Measurements from ENCODE around the gene IMMP2L. TPM values are rescaled to one million over a fixed set of nuclear protein-coding genes. Genes with fewer than 3 reads are reported as not detected.
"Not testable (repeated sequence)": the region's sequence is repeated elsewhere in the genome, so short reads cannot be mapped to it uniquely, and the experiment has no call there.

The IMMP2L gene
- total RNA-seq, 1 donor from 2014 or later: 23.9 TPM

- DNase-seq: no peak
Measured at GRCh38 chr7:110718503-110719205, 843.6 kb downstream of the IMMP2L start.

DNA sequence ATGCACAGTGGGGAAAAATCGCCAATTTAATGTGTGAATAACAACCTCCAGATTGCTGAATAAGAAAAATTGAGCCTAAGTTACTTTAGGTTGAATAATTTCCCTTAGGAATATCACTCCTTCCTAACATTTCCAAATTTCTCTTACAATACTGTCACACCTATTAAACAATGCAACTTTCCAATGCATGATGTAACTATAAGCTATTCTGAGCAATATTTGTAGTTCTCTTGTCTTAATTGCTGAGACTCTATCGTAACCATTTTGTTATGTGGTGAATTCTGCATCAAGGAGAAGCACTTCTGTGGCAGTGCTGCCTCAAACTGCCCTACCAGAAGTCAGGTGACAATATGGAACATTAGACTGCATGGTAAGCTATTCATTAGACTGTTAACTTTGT is 858.1 kb downstream of the IMMP2L start:
- no peak for DNase-seq

GRCh38 chr7:110698576-110698975 is 863.7 kb downstream of the IMMP2L start:
- no peak for DNase-seq

GRCh38 chr7:110693344-110693743 is 868.9 kb downstream of the IMMP2L start:
- no peak for DNase-seq

DNA sequence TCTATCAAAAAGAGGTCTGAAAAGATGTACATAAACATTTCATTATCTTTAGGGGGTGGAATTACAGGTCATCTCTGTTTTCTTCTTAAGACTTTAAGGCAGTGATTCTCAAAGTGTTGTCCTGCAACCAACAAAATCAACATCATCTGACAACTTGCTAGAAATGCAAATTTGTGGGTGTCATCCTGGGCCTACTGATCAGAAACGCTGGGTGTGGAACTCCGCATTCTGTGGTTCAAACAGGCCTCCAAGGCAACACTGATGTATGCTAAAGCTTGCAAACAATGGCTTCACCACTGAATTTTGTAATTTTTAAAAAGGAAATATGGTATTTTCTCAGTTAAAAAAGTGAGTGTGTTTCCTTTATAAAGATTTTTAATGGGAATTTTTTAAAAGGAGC is 873.4 kb downstream of the IMMP2L start:
- DNase-seq: no peak

DNA sequence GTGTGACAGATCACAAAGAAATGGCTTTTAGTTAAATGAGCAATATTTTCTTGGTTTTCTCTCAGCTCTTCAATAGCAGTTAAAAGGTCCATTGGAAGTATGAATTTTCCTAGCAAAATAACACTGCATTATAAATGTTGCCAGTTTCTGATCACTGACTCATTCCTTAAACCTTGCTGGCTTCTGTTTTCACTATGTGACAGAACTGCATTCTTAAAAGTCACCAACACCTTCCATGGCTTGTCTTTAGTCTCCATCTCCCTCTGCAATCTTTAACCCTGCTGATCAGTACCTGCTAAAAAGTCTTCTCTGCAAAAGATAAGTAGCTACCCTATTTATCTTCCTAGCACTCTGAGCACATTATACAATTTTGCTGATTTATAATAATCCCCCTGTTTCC is 876.4 kb downstream of the IMMP2L start:
- DNase-seq: no peak

DNA sequence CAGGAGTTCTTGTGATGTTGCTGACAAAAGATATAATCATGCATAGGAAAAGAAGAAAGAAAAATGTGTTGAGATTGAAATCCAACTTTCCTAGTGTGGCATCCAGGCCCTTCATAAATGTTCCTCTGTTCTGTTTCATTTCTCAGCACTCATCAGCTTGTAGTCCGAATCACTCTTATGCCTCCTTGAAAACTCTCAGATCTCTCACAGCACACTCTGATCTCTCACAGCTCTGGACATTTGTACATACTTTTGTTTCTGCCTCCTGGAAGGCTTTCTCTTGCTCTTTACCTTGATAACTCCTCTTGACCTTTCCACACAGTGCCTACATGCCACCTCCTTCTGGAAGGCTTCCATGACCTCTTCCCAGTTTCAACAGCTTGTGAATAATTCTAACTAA is 880.4 kb downstream of the IMMP2L start:
- no peak for DNase-seq

GRCh38 chr7:110677405-110677804 is 884.9 kb downstream of the IMMP2L start:
- no peak for DNase-seq

- no peak for DNase-seq
Measured at GRCh38 chr7:110676785-110677184, 885.5 kb downstream of the IMMP2L start.

DNA sequence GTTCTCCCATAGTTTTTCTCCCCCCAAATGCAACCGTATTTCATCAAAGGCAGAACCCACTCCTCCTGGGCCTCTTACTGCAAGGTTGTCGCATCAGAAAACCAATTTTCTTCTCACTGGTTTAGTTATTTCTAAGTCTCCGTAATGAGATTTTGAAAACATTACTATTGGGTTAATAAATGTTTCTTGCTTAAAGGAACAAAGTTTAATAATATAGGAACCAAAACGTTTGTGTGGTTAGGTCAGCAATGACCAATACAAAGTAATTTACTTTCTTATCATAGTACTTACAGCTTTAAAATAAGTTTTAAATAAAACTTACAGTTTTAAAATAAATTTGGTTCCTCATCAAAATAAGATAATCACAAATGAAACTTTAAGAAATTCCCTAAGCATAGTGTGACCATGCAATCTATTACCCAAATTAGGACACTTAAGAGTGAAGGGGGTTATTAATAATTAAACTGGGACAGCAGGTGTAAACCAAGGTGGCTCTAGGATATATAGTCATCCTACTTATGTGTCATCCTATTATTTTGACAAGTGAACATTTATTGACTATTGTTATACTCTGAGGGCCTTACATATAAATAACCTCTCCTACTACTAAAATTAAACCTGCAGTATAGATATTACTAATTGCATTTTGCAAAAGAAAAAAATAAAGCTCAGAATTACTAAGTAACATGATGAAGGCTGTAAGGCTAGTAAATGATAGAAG is 886.7 kb downstream of the IMMP2L start:
- DNase-seq: no peak

GRCh38 chr7:110673148-110673547 is 889.1 kb downstream of the IMMP2L start:
- no peak for DNase-seq

GRCh38 chr7:110669410-110669809 is 892.9 kb downstream of the IMMP2L start:
- DNase-seq: no peak

- peak; percentile 60 for DNase-seq
Measured at GRCh38 chr7:110664803-110665202, 897.5 kb downstream of the IMMP2L start.

- DNase-seq: not testable (repeated sequence)
Measured at GRCh38 chr7:110660637-110661036, 901.7 kb downstream of the IMMP2L start.

GRCh38 chr7:110650328-110650727 is 912.0 kb downstream of the IMMP2L start:
- DNase-seq: no peak

- DNase-seq: no peak
Measured at GRCh38 chr7:110647266-110647665, 915.0 kb downstream of the IMMP2L start.

DNA sequence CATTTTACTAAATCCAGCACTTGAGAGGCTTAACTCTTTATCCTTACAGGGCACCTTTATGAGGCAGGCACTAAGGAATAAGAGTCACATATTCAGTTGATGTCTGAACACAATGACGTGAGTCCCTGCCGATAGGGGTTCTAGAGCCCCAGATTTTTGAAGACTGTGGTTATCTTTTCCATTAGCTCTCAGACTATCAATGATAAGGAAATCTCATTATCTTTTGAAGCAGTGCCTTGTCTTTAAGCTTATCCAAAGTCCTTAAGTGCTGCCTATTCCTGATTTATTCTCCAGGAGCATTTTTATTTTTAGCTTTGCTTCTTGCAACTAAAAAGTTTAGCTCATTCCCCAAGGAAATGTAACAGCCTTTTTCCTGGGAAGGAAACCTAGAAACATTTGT is 915.5 kb downstream of the IMMP2L start:
- no peak for DNase-seq

DNA sequence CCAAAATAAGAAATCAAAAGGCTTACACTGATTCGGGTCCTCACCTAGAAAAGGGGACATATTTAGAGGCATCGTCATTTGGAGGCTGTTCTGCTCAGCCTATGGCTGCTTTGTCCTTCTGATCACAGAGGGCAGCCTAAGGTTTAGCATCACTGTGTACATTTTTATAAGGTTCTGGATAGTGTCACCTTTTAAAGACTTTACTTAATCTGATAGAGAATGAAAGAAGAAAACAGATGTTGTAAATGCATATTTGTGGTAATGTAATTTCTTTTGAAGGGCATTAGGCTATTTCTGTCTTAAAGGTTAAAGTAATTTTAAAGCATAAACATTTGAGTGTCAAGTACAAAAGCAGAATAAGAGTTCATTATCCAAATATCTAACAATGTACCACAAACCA is 916.7 kb downstream of the IMMP2L start:
- no peak for DNase-seq

- DNase-seq: no peak
Measured at GRCh38 chr7:110645060-110645459, 917.2 kb downstream of the IMMP2L start.

DNA sequence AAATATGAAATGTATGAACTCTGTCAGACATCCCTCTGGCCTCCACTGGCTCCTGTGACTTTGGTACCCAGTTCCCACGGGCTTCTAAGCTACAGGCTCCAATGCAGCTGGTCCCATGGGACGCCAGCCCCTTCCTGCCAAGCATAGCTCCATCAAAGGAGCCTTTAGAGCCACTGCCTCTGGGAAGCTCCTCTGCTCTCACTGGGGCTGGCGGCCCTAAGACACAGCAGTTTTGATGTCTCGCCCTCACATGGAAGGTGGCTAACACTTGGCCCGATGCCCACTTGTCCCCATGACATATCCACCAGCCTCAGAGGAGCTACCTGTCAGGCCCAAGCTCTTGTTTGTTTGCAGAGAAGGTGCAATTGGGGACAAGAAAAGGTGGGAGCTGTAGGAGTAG is 925.0 kb downstream of the IMMP2L start:
- DNase-seq: no peak

GRCh38 chr7:110633313-110633712 is 929.0 kb downstream of the IMMP2L start:
- DNase-seq: no peak

DNA sequence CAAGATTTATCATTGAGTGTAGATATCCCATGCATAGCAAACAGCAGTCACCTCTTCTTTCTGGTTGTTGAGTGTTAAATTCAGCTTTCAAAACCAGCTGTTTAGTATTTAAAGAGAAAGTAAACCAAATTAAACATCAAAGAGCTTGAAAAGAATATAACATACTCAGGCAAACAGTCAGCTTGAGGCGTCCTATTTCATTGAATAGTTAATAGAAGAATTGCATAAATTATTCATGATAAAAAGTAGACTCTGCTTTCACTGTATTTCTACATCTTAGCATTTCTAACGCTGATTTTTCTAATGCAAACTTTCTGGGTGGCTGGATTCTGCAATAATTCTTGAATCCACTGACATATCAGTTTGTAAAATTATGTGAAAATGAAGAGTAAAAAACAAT is 935.9 kb downstream of the IMMP2L start:
- DNase-seq: no peak

DNA sequence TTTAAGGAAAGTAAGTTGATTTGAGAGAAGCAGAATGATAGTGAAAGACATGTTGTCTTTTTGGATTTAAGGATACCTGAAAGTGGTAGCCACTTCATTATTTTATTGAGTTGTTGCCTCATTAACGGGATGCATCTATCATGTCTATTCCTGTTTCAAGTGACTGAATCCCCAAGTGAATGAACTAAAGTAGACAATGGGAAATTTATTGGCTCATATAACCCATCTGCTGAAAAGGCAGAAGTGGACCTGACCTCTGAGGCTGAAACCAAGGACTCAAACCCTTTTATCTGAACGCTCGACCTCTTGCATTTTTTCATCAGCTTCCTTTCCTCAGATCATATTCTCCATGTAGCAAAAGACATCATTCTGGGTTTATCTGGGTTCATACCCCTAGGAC is 937.0 kb downstream of the IMMP2L start:
- DNase-seq: no peak

DNA sequence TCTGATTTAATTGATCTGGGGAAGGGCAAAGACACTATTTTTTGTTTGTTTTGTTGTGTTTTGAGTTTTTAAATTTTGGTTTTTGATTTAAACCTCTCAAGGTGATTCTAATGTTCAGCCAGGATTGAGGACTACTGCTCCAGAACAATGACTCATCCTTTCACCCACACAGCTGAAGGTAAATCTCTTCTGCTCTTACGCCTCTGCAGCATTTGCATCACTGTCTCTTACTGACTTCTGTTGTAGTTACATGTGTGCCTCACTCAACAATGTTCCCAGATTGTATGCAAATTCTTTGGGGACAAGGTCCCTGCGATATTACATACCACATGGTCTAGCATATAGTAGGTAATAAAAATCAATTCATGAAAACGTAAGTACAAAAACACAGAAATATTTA is 938.9 kb downstream of the IMMP2L start:
- no peak for DNase-seq
